RPMI8226 (cell line): ENCODE results near the gene FOXI1.

Source experiments
- DNase-seq: peaks from one replicate; pipeline ENCODE4 v3.0.0-alpha.2; 2015

Gene FOXI1

GRCh38 chr5:170105642-170106611 lies at the start of gene FOXI1:
FOXI1 (plus strand) TSS chr5:170105897; CDS start chr5:170105958, 61 bp downstream.
- no peak for DNase-seq

GRCh38 chr5:170056561-170057267 lies 49.0 kb upstream of the FOXI1 start:
- DNase-seq = no peak

GRCh38 chr5:170057311-170057710 lies 48.4 kb upstream of the FOXI1 start:
- DNase-seq = no peak

- DNase-seq = no peak
Measured at GRCh38 chr5:170059221-170059620, 46.5 kb upstream of the FOXI1 start.

- DNase-seq = no peak
Measured at GRCh38 chr5:170067152-170067551, 38.5 kb upstream of the FOXI1 start.

- no peak for DNase-seq
Measured at GRCh38 chr5:170067574-170068170, 38.0 kb upstream of the FOXI1 start.

- DNase-seq = no peak
Measured at GRCh38 chr5:170069512-170069911, 36.2 kb upstream of the FOXI1 start.

GRCh38 chr5:170070556-170071412 lies 34.9 kb upstream of the FOXI1 start:
- DNase-seq = no peak

- no peak for DNase-seq
Measured at GRCh38 chr5:170071748-170072147, 33.9 kb upstream of the FOXI1 start.

GRCh38 chr5:170075696-170076095 lies 30.0 kb upstream of the FOXI1 start:
- no peak for DNase-seq

- DNase-seq = no peak
Measured at GRCh38 chr5:170076211-170076610, 29.5 kb upstream of the FOXI1 start.

GRCh38 chr5:170076739-170077138 lies 29.0 kb upstream of the FOXI1 start:
- DNase-seq = no peak

GRCh38 chr5:170077526-170077925 lies 28.2 kb upstream of the FOXI1 start:
- DNase-seq = no peak

- no peak for DNase-seq
Measured at GRCh38 chr5:170078458-170078857, 27.2 kb upstream of the FOXI1 start.

GRCh38 chr5:170078931-170079330 lies 26.8 kb upstream of the FOXI1 start:
- no peak for DNase-seq

- no peak for DNase-seq
Measured at GRCh38 chr5:170080217-170080616, 25.5 kb upstream of the FOXI1 start.

- no peak for DNase-seq
Measured at GRCh38 chr5:170080786-170081445, 24.8 kb upstream of the FOXI1 start.

GRCh38 chr5:170081616-170082015 lies 24.1 kb upstream of the FOXI1 start:
- DNase-seq = no peak

GRCh38 chr5:170082701-170083100 lies 23.0 kb upstream of the FOXI1 start:
- DNase-seq = no peak

- no peak for DNase-seq
Measured at GRCh38 chr5:170087168-170087817, 18.4 kb upstream of the FOXI1 start.

- DNase-seq = no peak
Measured at GRCh38 chr5:170092455-170093101, 13.1 kb upstream of the FOXI1 start.
